Effector memory CD8-positive, alpha-beta T cell (primary cell): ENCODE results near the gene MEDAG.

Experiments
- ATAC-seq: fragments of 150-1000 bp; cut with Tn5 transposase; replicated peaks from 2 replicates; pipeline ENCODE4 v1.10.0; 2021; ENCODE audit warnings: mild to moderate bottlenecking, moderate library complexity
- DNase-seq, 3 experiments: peaks; one replicate each; pipeline ENCODE4 v3.0.0; 2021
- H3K27ac Mint-ChIP-seq, 2 donors: one replicate each; pipeline ENCODE4 v1.8.0; 2022; ENCODE audit warnings: mild to moderate bottlenecking in 2 of 2, mixed read lengths in 2 of 2, moderate library complexity in 2 of 2
- H3K27me3 Mint-ChIP-seq, 2 donors: one replicate each; pipeline ENCODE4 v1.8.0; 2022; ENCODE audit warnings: mixed read lengths in 2 of 2
- H3K36me3 Mint-ChIP-seq: one replicate; pipeline ENCODE4 v1.8.0; 2022; ENCODE audit warnings: mild to moderate bottlenecking, moderate library complexity, mixed read lengths; ENCODE audit not compliant: insufficient read depth
- H3K4me1 Mint-ChIP-seq, 2 donors: one replicate each; pipeline ENCODE4 v1.8.0; 2022; ENCODE audit warnings: low read depth in 2 of 2, mixed read lengths in 2 of 2
- H3K4me3 Mint-ChIP-seq, 2 donors: one replicate each; pipeline ENCODE4 v1.8.0; 2022; ENCODE audit warnings: mild to moderate bottlenecking in 2 of 2, mixed read lengths in 2 of 2, moderate library complexity in 2 of 2
- H3K9me3 Mint-ChIP-seq, 2 donors: one replicate each; pipeline ENCODE4 v1.8.0; 2022; ENCODE audit warnings: mixed read lengths in 2 of 2
- total RNA-seq, 9 experiments: gene quantifications; one replicate each; lab custom pipeline; 2026; lab: John Stamatoyannopoulos, UW

MEDAG gene
- total RNA-seq = 0 to 0.60 (median 0.06) reads per million in 9 experiments

- peaks cover 7 to 13% of the 10 kb centered on the region in 2 donors for H3K4me1 Mint-ChIP-seq
- H3K9me3 Mint-ChIP-seq = no peaks in the 10 kb centered on the region
- H3K27ac Mint-ChIP-seq = no peak within 1 kb of the TSS
- no peaks in the 10 kb centered on the region for H3K36me3 Mint-ChIP-seq
- peak within 1 kb of the TSS in 1 of 2 donors; percentile 15 for H3K4me3 Mint-ChIP-seq
- DNase-seq (no peak), ATAC-seq (no peak)
- H3K27me3 Mint-ChIP-seq = peaks cover 56 to 70% of the 10 kb centered on the region in 2 donors
These were observed at the start of gene MEDAG for GRCh38 chr13:30905932-30906383. TSS of gene MEDAG (plus strand) at chr13:30906271. CDS start at chr13:30906516, 245 bp downstream.

GRCh38 chr13:30857018-30857417, 49.1 kb upstream of the MEDAG start:
- Mint-ChIP-seq H3K36me3 (peaks cover 2% of the 10 kb centered on the region), H3K4me1 (no peaks in the 10 kb centered on the region), H3K27ac (no peak overlapping the region), H3K4me3 (no peak overlapping the region), H3K9me3 (no peaks in the 10 kb centered on the region), H3K27me3 (peaks cover 7% of the 10 kb centered on the region in 2 donors)
- ATAC-seq = no peak
- DNase-seq = no peak

- ATAC-seq (no peak), DNase-seq (no peak)
- H3K4me1 Mint-ChIP-seq = no peaks in the 10 kb centered on the region
- no peaks in the 10 kb centered on the region for H3K9me3 Mint-ChIP-seq
- H3K27me3 Mint-ChIP-seq = peaks cover 3 to 4% of the 10 kb centered on the region in 2 donors
- H3K4me3 Mint-ChIP-seq = no peak overlapping the region
- H3K27ac Mint-ChIP-seq = no peak overlapping the region
- H3K36me3 Mint-ChIP-seq = peaks cover 2% of the 10 kb centered on the region
These were observed 48.4 kb upstream of the MEDAG start for GRCh38 chr13:30857636-30858035.

- Mint-ChIP-seq H3K36me3 (peaks cover 2% of the 10 kb centered on the region), H3K4me1 (no peaks in the 10 kb centered on the region), H3K4me3 (no peak overlapping the region), H3K27me3 (peaks cover 0 to 9% of the 10 kb centered on the region in 2 donors), H3K27ac (no peak overlapping the region), H3K9me3 (no peaks in the 10 kb centered on the region)
- DNase-seq (no peak), ATAC-seq (no peak)
These were observed 46.7 kb upstream of the MEDAG start for GRCh38 chr13:30859326-30859725.

GRCh38 chr13:30861163-30861562, 44.9 kb upstream of the MEDAG start:
- peaks cover 9 to 16% of the 10 kb centered on the region in 2 donors for H3K27me3 Mint-ChIP-seq
- DNase-seq = no peak
- ATAC-seq = no peak

GRCh38 chr13:30861836-30862467, 44.1 kb upstream of the MEDAG start:
- ATAC-seq (no peak), DNase-seq (no peak)
- Mint-ChIP-seq H3K27ac (no peak overlapping the region), H3K36me3 (peaks cover 1% of the 10 kb centered on the region), H3K4me1 (peaks cover 5% of the 10 kb centered on the region in 2 donors), H3K9me3 (no peaks in the 10 kb centered on the region), H3K27me3 (peaks cover 9 to 16% of the 10 kb centered on the region in 2 donors), H3K4me3 (no peak overlapping the region)

More at GRCh38 chr13:30861163-30861562, 44.9 kb upstream of the MEDAG start:
- Mint-ChIP-seq H3K9me3 (no peaks in the 10 kb centered on the region), H3K4me1 (peaks cover 5% of the 10 kb centered on the region in 2 donors), H3K36me3 (peaks cover 2% of the 10 kb centered on the region), H3K27ac (no peak overlapping the region), H3K4me3 (no peak overlapping the region)

- H3K36me3 Mint-ChIP-seq = no peaks in the 10 kb centered on the region
- peaks cover 9 to 16% of the 10 kb centered on the region in 2 donors for H3K27me3 Mint-ChIP-seq
- H3K27ac Mint-ChIP-seq = no peak overlapping the region
- H3K4me3 Mint-ChIP-seq = no peak overlapping the region
- ATAC-seq (no peak), DNase-seq (no peak)
- H3K9me3 Mint-ChIP-seq = no peaks in the 10 kb centered on the region
- peaks cover 5% of the 10 kb centered on the region in 2 donors for H3K4me1 Mint-ChIP-seq
These were observed 43.4 kb upstream of the MEDAG start for GRCh38 chr13:30862707-30863106.

GRCh38 chr13:30863231-30863630, 42.8 kb upstream of the MEDAG start:
- Mint-ChIP-seq H3K27ac (no peak overlapping the region), H3K4me1 (peaks cover 5% of the 10 kb centered on the region in 2 donors), H3K36me3 (no peaks in the 10 kb centered on the region), H3K27me3 (peaks cover 9 to 16% of the 10 kb centered on the region in 2 donors), H3K9me3 (no peaks in the 10 kb centered on the region), H3K4me3 (no peak overlapping the region)
- ATAC-seq (no peak), DNase-seq (no peak)

GRCh38 chr13:30863796-30864195, 42.3 kb upstream of the MEDAG start:
- H3K4me3 Mint-ChIP-seq = no peak overlapping the region
- DNase-seq = no peak
- ATAC-seq = no peak
- peaks cover 5% of the 10 kb centered on the region in 2 donors for H3K4me1 Mint-ChIP-seq
- H3K27me3 Mint-ChIP-seq = peaks cover 9 to 16% of the 10 kb centered on the region in 2 donors
- no peaks in the 10 kb centered on the region for H3K9me3 Mint-ChIP-seq
- H3K36me3 Mint-ChIP-seq = no peaks in the 10 kb centered on the region
- H3K27ac Mint-ChIP-seq = no peak overlapping the region

- Mint-ChIP-seq H3K36me3 (no peaks in the 10 kb centered on the region), H3K27ac (no peak overlapping the region), H3K4me1 (peaks cover 5% of the 10 kb centered on the region in 2 donors), H3K9me3 (no peaks in the 10 kb centered on the region), H3K4me3 (no peak overlapping the region), H3K27me3 (peaks cover 16 to 21% of the 10 kb centered on the region in 2 donors)
- ATAC-seq (no peak), DNase-seq (no peak)
These were observed 41.5 kb upstream of the MEDAG start for GRCh38 chr13:30864433-30865122.

GRCh38 chr13:30865123-30866049, 40.7 kb upstream of the MEDAG start:
- Mint-ChIP-seq H3K4me3 (no peak overlapping the region), H3K4me1 (peaks cover 8 to 9% of the 10 kb centered on the region in 2 donors), H3K36me3 (no peaks in the 10 kb centered on the region), H3K27me3 (peaks cover 24 to 26% of the 10 kb centered on the region in 2 donors), H3K27ac (peak overlapping the region in 1 of 2 donors; percentile 11), H3K9me3 (no peaks in the 10 kb centered on the region)
- peak; percentile 97 for ATAC-seq
- peak; percentile 27 to 33 (median 29) for DNase-seq

- ATAC-seq (no peak), DNase-seq (no peak)
- no peak overlapping the region for H3K27ac Mint-ChIP-seq
- peaks cover 12 to 15% of the 10 kb centered on the region in 2 donors for H3K4me1 Mint-ChIP-seq
- no peaks in the 10 kb centered on the region for H3K9me3 Mint-ChIP-seq
- H3K4me3 Mint-ChIP-seq = no peak overlapping the region
- H3K27me3 Mint-ChIP-seq = peaks cover 35 to 37% of the 10 kb centered on the region in 2 donors
- H3K36me3 Mint-ChIP-seq = no peaks in the 10 kb centered on the region
These were observed 39.4 kb upstream of the MEDAG start for GRCh38 chr13:30866677-30867076.

- Mint-ChIP-seq H3K36me3 (no peaks in the 10 kb centered on the region), H3K27ac (no peak overlapping the region), H3K9me3 (no peaks in the 10 kb centered on the region), H3K27me3 (peaks cover 40 to 42% of the 10 kb centered on the region in 2 donors), H3K4me3 (no peak overlapping the region), H3K4me1 (peaks cover 12 to 15% of the 10 kb centered on the region in 2 donors)
- no peak for DNase-seq
- ATAC-seq = no peak
These were observed 38.9 kb upstream of the MEDAG start for GRCh38 chr13:30867089-30867669.
